HCT116 (cell line): ENCODE data around the gene HOXA13. TPM values are rescaled to one million over a fixed set of nuclear protein-coding genes. Genes with fewer than 3 reads are reported as not detected.

Experiments
- ATAC-seq: fragments of 200-7000 bp; cut with Tn5 transposase; 2 replicates; pipeline ENCODE4 v1.9.1; 2020; ENCODE audit warnings: mild to moderate bottlenecking, moderate library complexity
- BruUV-seq: library from RNA; stranded (reverse); fragments of 400-500 nt; replicated peaks from 2 replicates; lab custom pipeline; 2021; lab: Mats Ljungman, UMichigan
- CTCF ChIA-PET: fragments of 300-600 bp; sonication (Branson Sonifier 250); formaldehyde crosslinking; loops from one replicate; lab custom pipeline; 2021; ENCODE audit warnings: antibody characterized with exemption; lab: Charles Lee
- POLR2A ChIA-PET: fragments of 300-600, 350-600 bp; sonication (Branson Sonifier 250); formaldehyde crosslinking; loops from one replicate; lab custom pipeline; 2021; ENCODE audit warnings: antibody characterized with exemption; lab: Charles Lee
- RAD21 ChIA-PET, 2 experiments: fragments of 300-600 bp; sonication (Branson Sonifier 250); formaldehyde crosslinking; loops; one replicate each; lab custom pipeline; 2023; ENCODE audit warnings: low total read pairs in 2 of 2; ENCODE audit not compliant: uncharacterized antibody in 2 of 2, unreplicated experiment in 2 of 2, low non-redundant PET in 1 of 2; lab: Charles Lee
- DNase-seq: peaks from one replicate; pipeline ENCODE4 v3.0.0-alpha.2; 2010; ENCODE audit warnings: low read depth, low spot score
- H2AFZ ChIP-seq: fragments of 200-600 bp; shearing (Covaris generic), sonication (generic); 2 replicates; pipeline ENCODE4 v1.6.1; 2017; ENCODE audit warnings: low read depth, mixed run types, mixed read lengths, antibody characterized with exemption, low read length; ENCODE audit not compliant: poor library complexity, severe bottlenecking
- H3K27ac ChIP-seq: 2 replicates; pipeline ENCODE4 v1.5.1; 2012; ENCODE audit warnings: low read depth, low read length
- H3K27me3 ChIP-seq: fragments of 200-600 bp; sonication (generic); 2 replicates; pipeline ENCODE4 v1.6.1; 2016; ENCODE audit warnings: mixed run types, low read length, mixed read lengths; ENCODE audit not compliant: insufficient read depth
- H3K36me3 ChIP-seq, 2 experiments: fragments of 200-500 bp in 1 of 2; fragments of 200-600 bp in 1 of 2; sonication (Bioruptor generic) in 1 of 2; sonication (generic) in 1 of 2; 2 replicates each; pipeline versions ENCODE4 v1.5.1 to v1.6.1; 2014 to 2016; ENCODE audit warnings: low read length in 2 of 2, inconsistent platforms in 1 of 2, mixed read lengths in 1 of 2, mixed run types in 1 of 2; ENCODE audit not compliant: insufficient read depth in 2 of 2, control insufficient read depth in 1 of 2
- H3K4me1 ChIP-seq, 2 experiments: fragments of 200-600 bp in 1 of 2; sonication (generic) in 1 of 2; 2 replicates each; pipeline versions ENCODE4 v1.5.1 to v1.6.1; 2012 to 2017; ENCODE audit warnings: low read length in 2 of 2, inconsistent platforms in 1 of 2, mild to moderate bottlenecking in 1 of 2, mixed read lengths in 1 of 2, mixed run types in 1 of 2, moderate library complexity in 1 of 2; ENCODE audit not compliant: insufficient read depth in 2 of 2, control insufficient read depth in 1 of 2
- H3K4me2 ChIP-seq: fragments of 200-600 bp; sonication (generic); 2 replicates; pipeline ENCODE4 v1.6.1; 2017; ENCODE audit warnings: mixed run types, low read length, mixed read lengths
- H3K4me3 ChIP-seq, 2 experiments: fragments of 200-600 bp in 1 of 2; sonication (generic) in 1 of 2; replicated peaks in 1 of 2; 2 replicates each; pipeline ENCODE4 v1.5.1; 2011 to 2016; ENCODE audit warnings: low read length in 2 of 2, control low read depth in 1 of 2, low read depth in 1 of 2, mild to moderate bottlenecking in 1 of 2, mixed read lengths in 1 of 2, mixed run types in 1 of 2
- H3K79me2 ChIP-seq: fragments of 200-600 bp; sonication (generic); 2 replicates; pipeline ENCODE4 v1.6.1; 2017; ENCODE audit warnings: mild to moderate bottlenecking, mixed run types, low read length, moderate library complexity, mixed read lengths; ENCODE audit not compliant: insufficient read depth
- H3K9ac ChIP-seq: fragments of 200-600 bp; sonication (generic); 2 replicates; pipeline ENCODE4 v1.6.1; 2016; ENCODE audit warnings: low read length, mixed read lengths
- H3K9me2 ChIP-seq: fragments of 200-600 bp; sonication (generic), shearing (Covaris generic); 2 replicates; pipeline ENCODE4 v1.6.1; 2017; ENCODE audit warnings: mixed run types, mild to moderate bottlenecking, moderate library complexity; ENCODE audit not compliant: insufficient read depth
- H3K9me3 ChIP-seq, 2 experiments: fragments of 200-500 bp in 1 of 2; fragments of 200-600 bp in 1 of 2; sonication (Bioruptor generic) in 1 of 2; sonication (generic) in 1 of 2; 2 replicates each; pipeline ENCODE4 v1.6.1; 2014 to 2017; ENCODE audit warnings: low read length in 2 of 2, mixed read lengths in 2 of 2, inconsistent platforms in 1 of 2, low read depth in 1 of 2, mild to moderate bottlenecking in 1 of 2, mixed run types in 1 of 2, moderate library complexity in 1 of 2; ENCODE audit not compliant: control insufficient read depth in 1 of 2, insufficient read depth in 1 of 2
- H4K20me1 ChIP-seq: fragments of 200-600 bp; sonication (generic), shearing (Covaris generic); 2 replicates; pipeline ENCODE4 v1.6.1; 2017; ENCODE audit warnings: mixed run types, mild to moderate bottlenecking, moderate library complexity; ENCODE audit not compliant: insufficient read depth
- FOSL1 ChIP-seq: IDR thresholded peaks from 2 replicates; pipeline ENCODE4 v1.6.1; 2012; ENCODE audit warnings: low read depth
- POLR2A ChIP-seq: IDR thresholded peaks from 2 replicates; pipeline ENCODE4 v1.7.0; 2011; ENCODE audit warnings: borderline replicate concordance; ENCODE audit not compliant: insufficient read depth, insufficient read length; ENCODE audit errors: extremely low read depth
- POLR2AphosphoS5 ChIP-seq: IDR thresholded peaks from 2 replicates; pipeline ENCODE4 v1.6.1; 2011; ENCODE audit warnings: mild to moderate bottlenecking, low read depth, low read length, moderate library complexity
- TCF7L2 ChIP-seq: IDR thresholded peaks from 2 replicates; pipeline ENCODE4 v1.7.0; 2011; ENCODE audit warnings: borderline replicate concordance, inconsistent platforms; ENCODE audit not compliant: insufficient read depth, insufficient read length; ENCODE audit errors: extremely low read depth
- YY1 ChIP-seq: IDR thresholded peaks from 2 replicates; pipeline ENCODE4 v1.6.1; 2011; ENCODE audit warnings: low read length, low read depth, moderate library complexity, mild to moderate bottlenecking; ENCODE audit not compliant: insufficient replicate concordance; ENCODE audit errors: extremely low read depth
- ZBTB33 ChIP-seq: IDR thresholded peaks from 2 replicates; pipeline ENCODE4 v1.6.1; 2011; ENCODE audit warnings: mild to moderate bottlenecking, low read length, moderate library complexity; ENCODE audit not compliant: insufficient replicate concordance; ENCODE audit errors: extremely low read depth
- ZFX ChIP-seq: fragments of 450-650 bp; IDR thresholded peaks from 2 replicates; pipeline ENCODE4 v1.6.1; 2017
- intact Hi-C: fragments of 100-400 bp; cut with micrococcal nuclease; formaldehyde crosslinking; loops from 2 replicates; pipeline ENCODE4 v1.10.0; 2022
- total RNA-seq: library from RNA; stranded (reverse); gene quantifications from one replicate; pipeline ENCODE4 v1.2.1, GENCODE V29; 2021; ENCODE audit not compliant: unreplicated experiment

Gene HOXA13
- total RNA-seq, 1 experiment from 2014 or later: 3.6 TPM

GRCh38 chr7:27165089-27165995 is 34.5 kb downstream of the HOXA13 start, which contains the start of gene HOXA9:
Gene HOXA9, minus strand, starts transcription at chr7:27165537. Its CDS starts 80 bp downstream, at chr7:27165457.
- Histone ChIP-seq H3K9me2 (no peaks in the 10 kb centered on the region), H3K9me3 (no peaks in the 10 kb centered on the region), H3K4me2 (peak within 1 kb of the TSS; percentile 97), H3K79me2 (peaks cover 86% of the 10 kb centered on the region), H3K4me1 (peaks cover 22 to 75% of the 10 kb centered on the region in 2 experiments), H3K27ac (peak within 1 kb of the TSS; percentile 91), H3K36me3 (peaks cover 0 to 4% of the 10 kb centered on the region in 2 experiments; a peak in 1 of 4 replicates), H3K4me3 (peak within 1 kb of the TSS; percentile 77 to 84), H2AFZ (no peak within 1 kb of the TSS), H4K20me1 (no peaks in the 10 kb centered on the region), H3K27me3 (no peaks in the 10 kb centered on the region), H3K9ac (peak within 1 kb of the TSS; percentile 89)
- intact Hi-C loops: loop anchor here (10.0 kb wide), 1 partner anchor 1301 kb away; no protein-coding TSS in a partner anchor
- BruUV-seq: no TSS peak
- POLR2A ChIA-PET: interaction anchor here (1.4 kb wide), 1 partner anchor 15 kb away, joined by 4 read pairs; no protein-coding TSS in a partner anchor
- ATAC-seq (peak; percentile 29), DNase-seq (peak; percentile 94)
- TF ChIP-seq ZBTB33 (no peak), TCF7L2 (peak; percentile 81), ZFX (no peak; the same call in 1 of the 2 replicates), YY1 (peak; percentile 42), POLR2A (peak; percentile 88), POLR2AphosphoS5 (peak; percentile 94), FOSL1 (no peak)
- RAD21 ChIA-PET: no interaction called here
- CTCF ChIA-PET: interaction anchor here (1.3 to 6.6 kb wide), 2 partner anchors 9 to 14 kb away, joined by 4 to 32 read pairs; partner anchors contain the start of gene HOXA7
